HG03460 (cell line): ENCODE data around the gene PPL.

Source experiments
- ATAC-seq: cut with Tn5 transposase; IDR thresholded peaks from one replicate; pipeline ENCODE4 v1.9.1; 2021; ENCODE audit not compliant: unreplicated experiment

Gene PPL

GRCh38 chr16:4836727-4837126, 100.2 kb downstream of the PPL start:
- ATAC-seq, result no peak

GRCh38 chr16:4833584-4833983, 103.4 kb downstream of the PPL start:
- no peak for ATAC-seq

- ATAC-seq, result no peak
These were observed 104.1 kb downstream of the PPL start for GRCh38 chr16:4832698-4833343.
